Fibroblast of the conjunctiva (primary cell): Measurements from ENCODE around the gene ANXA5.
"Not testable (repeated sequence)": the region's sequence is repeated elsewhere in the genome, so short reads cannot be mapped to it uniquely, and the experiment has no call there.

Source experiments
- DNase-seq: peaks from one replicate; pipeline ENCODE4 v3.0.0-alpha.2; 2010; ENCODE audit warnings: low read depth

ANXA5 gene

GRCh38 chr4:121696581-121697461, at the start of gene ANXA5:
Gene ANXA5 (minus strand): TSS chr4:121696980. CDS start chr4:121696589, 391 bp downstream.
- DNase-seq, result peak; percentile 69

DNA sequence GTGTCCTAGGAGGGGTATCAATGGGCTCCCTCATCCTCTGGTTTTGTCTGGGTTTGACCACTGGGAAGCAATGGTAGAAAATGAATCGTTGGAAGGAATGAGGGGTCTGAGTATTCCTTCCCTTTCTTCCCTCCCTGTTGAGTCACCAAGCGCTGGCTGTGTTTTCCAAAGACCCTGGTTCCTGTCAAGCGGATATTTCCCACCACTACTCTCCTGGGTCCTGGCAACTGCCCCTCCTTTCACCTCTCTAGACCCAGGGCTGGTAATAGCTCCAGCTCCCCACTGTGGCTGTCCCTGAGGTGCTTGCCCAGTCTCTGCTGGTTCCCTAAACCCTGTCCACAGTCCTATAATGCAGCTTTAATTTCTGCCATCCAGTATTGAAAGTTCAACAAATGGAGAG, 46.0 kb upstream of the ANXA5 start:
- no peak for DNase-seq

- DNase-seq, result no peak
These were observed 45.0 kb upstream of the ANXA5 start for GRCh38 chr4:121741751-121742150.

DNA sequence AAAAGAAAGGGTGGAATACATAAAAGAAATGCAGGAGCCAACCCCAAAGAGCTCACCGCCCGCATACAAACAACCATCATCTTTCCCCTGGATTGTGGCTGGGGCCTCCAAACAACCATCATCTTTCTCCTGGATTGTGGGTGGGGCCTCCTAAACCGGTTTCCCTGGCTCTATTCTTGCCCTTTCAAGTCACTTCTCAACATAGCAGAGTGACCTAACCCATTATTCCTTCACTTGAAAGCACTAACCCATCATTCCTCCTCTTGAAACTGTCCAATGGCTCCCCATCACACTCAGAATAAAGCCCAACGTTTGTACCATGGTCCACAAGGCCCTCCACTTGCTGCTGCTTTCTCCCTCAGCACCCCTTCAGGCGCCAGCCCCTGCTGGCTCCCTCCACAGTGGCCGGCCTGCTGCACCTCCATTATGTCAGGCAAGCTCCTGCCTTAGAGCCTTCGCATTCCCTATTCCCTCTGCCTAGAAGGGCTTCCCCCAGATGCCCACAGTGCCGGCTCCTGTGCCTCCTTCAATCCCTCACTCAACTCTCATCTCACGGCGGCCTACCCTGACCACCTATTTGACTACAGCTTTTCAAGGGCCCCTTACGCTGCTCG, 44.1 kb upstream of the ANXA5 start:
- no peak for DNase-seq

- DNase-seq, result no peak
These were observed 42.8 kb upstream of the ANXA5 start for GRCh38 chr4:121739575-121739974.

GRCh38 chr4:121738780-121739535, 42.2 kb upstream of the ANXA5 start:
- no peak for DNase-seq

DNA sequence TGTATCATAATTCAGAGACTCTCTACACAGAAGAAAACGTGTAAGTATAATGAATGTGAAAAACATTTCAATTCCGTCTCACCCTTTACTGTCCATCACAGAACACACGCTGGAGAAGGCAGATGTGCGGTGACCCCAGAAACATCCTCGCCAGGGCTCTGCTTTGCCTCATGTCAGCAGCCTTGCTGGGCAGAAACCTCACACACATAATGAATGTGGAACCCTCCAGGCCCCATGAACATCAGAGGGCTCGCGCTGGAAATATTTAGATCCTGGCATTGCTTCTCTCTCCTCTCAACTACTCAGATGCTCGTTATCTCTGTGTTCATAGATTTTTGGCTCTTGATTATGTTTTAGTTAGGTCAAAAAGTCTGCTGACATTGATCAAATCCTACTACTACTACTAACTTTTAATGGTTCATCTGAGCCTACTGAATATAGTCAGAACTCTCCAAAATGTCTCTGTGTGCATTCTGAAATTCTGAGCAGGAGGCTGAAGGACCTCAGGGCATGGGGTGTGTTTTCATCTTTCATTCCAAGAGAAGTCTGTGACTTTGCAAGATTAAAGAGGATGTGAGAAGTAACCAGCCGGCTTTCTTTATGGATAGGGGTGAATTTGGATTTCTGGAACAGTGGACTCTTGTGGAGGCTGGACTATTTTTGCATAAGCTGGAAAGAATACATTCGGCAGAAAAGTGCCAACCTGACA, 41.2 kb upstream of the ANXA5 start:
- no peak for DNase-seq

- peak; percentile 50 for DNase-seq
These were observed 40.1 kb upstream of the ANXA5 start for GRCh38 chr4:121736735-121737351.

DNA sequence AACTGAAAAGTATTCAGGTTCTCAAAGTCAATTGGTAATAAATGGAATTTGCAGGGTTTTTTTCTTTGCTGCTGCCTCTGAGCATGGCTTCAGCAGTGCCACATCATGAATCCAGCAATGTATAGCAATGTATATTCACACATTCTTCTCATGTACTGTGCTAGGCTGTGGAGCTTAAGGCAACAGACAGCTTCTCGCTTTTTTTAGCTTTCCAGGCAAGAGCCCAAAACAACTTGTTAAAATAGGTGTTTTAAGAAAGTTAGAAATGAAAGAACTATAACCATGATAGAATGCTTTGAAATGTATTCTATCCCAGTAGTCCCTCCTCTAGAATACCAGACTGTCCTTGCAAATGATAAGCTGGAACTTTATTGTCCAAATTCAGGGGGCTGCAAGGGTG, 37.8 kb upstream of the ANXA5 start:
- no peak for DNase-seq

GRCh38 chr4:121733942-121734341, 37.2 kb upstream of the ANXA5 start:
- no peak for DNase-seq

GRCh38 chr4:121729753-121730152, 33.0 kb upstream of the ANXA5 start:
- not testable (repeated sequence) for DNase-seq

GRCh38 chr4:121728798-121729226, 32.0 kb upstream of the ANXA5 start:
- DNase-seq, result peak; percentile 16

DNA sequence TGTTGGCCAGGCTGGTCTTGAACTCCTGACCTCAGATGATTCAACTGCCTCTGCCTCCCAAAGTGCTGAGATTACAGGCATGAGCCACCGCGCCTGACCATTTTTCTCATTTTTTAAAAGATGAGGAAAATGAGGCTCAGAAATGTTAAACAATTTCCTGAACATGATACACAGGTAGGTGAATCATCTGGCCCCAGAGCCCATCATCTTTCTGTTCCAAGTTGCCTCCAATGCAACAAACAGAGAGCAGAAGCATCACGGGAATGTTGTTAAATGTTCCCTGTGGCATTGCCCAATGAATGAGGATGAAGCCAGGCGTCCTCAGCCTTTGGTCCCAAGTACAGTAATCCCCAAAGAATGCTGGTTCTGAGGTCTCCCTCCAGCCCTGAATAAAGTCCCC, 31.3 kb upstream of the ANXA5 start:
- DNase-seq, result peak; percentile 42

- peak; percentile 65 for DNase-seq
These were observed 30.0 kb upstream of the ANXA5 start for GRCh38 chr4:121726642-121727268.

DNA sequence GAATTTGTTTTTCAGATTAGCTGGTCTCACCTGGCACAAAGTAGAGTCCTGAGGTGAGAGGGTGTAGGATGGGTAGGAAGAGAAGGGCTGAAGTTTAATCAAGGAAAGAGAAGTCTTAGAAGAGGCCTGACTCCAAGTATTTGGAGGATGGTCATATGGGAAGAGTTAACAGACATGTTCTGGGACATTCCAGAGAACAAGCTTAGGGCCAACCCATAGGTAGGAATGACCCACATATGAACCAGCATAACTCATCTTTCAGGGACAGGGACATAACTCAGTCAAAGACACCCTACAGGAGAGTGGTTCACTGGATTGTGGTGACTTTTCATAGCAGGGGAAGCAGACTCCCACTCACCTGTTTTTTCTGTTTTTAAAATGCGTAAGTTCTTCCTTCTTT, 27.9 kb upstream of the ANXA5 start:
- no peak for DNase-seq

GRCh38 chr4:121721700-121722099, 24.9 kb upstream of the ANXA5 start:
- no peak for DNase-seq

GRCh38 chr4:121720109-121720508, 23.3 kb upstream of the ANXA5 start:
- DNase-seq, result no peak

GRCh38 chr4:121717680-121718237, 21.0 kb upstream of the ANXA5 start:
- DNase-seq, result peak; percentile 24

DNA sequence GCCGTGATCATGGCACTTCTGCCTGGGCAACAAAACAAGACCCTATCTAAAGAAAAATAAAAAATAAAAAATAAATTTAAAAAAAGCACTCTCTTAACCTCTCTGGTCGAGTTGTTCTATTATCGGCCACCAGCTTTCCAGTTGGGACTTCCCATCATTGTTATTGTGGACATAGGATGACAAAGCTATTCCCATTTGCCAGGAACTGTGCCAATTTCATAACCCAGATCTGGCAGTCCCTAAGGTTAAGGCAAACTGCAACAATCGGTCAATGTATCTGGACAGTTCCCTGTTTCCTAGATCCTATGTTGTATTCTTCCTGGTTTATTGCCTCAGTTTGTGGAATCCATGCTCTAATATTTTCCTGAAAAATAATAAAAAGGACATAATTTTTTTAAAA, 17.8 kb upstream of the ANXA5 start:
- DNase-seq, result no peak

DNA sequence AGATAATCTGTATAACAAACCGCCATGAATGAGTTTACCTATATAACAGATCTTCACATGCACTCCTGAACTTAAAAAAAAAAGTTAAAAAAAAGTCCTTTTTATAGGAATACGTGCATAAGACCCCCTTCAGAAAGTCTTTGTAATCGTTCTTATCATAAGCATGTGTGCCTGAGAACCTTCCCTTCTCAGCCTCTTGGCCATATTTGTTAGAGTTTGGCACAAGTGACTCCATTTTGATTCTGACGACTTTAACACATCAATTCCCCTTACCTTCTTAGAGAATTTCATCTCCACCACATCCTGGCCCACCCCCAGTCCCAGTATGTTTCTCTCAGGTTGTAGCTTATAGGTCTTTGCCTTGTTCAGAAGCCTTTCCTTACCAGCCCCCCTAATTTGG, 16.0 kb upstream of the ANXA5 start:
- no peak for DNase-seq
